Ectodermal cell (in vitro differentiated cells): ENCODE data around the gene VAPB.

Source experiments
- H3K27ac ChIP-seq: 2 replicates; pipeline ENCODE4 v1.7.0; 2013; ENCODE audit warnings: mild to moderate bottlenecking, low read depth, low read length; ENCODE audit not compliant: insufficient read depth, poor library complexity, severe bottlenecking
- H3K27me3 ChIP-seq: 2 replicates; pipeline ENCODE4 v1.7.0; 2013; ENCODE audit warnings: mild to moderate bottlenecking, low read length; ENCODE audit not compliant: insufficient read depth, control insufficient read depth, poor library complexity, severe bottlenecking
- H3K36me3 ChIP-seq: one replicate; pipeline ENCODE4 v1.7.0; 2013; ENCODE audit warnings: low read length; ENCODE audit not compliant: control insufficient read depth, insufficient read depth
- H3K4me1 ChIP-seq: one replicate; pipeline ENCODE4 v1.7.0; 2013; ENCODE audit warnings: low read length; ENCODE audit not compliant: control insufficient read depth, insufficient read depth
- H3K4me3 ChIP-seq: 2 replicates; pipeline ENCODE4 v1.7.0; 2013; ENCODE audit warnings: low read depth, low read length, control low read depth; ENCODE audit not compliant: insufficient read depth
- H3K9me3 ChIP-seq: 2 replicates; pipeline ENCODE4 v1.7.0; 2013; ENCODE audit warnings: mild to moderate bottlenecking, low read length, moderate library complexity; ENCODE audit not compliant: control insufficient read depth
- WGBS, 2 experiments: methylation state at CpG; one replicate each; pipeline ENCODE4 v1.1.7; 2013; ENCODE audit warnings: missing lambda C conversion rate in 2 of 2; 5-methylcytosine and 5-hydroxymethylcytosine counted together

The VAPB gene

GRCh38 chr20:58446264-58446959, 57.4 kb downstream of the VAPB start:
- H3K4me3 ChIP-seq = no peak overlapping the region
- H3K27ac ChIP-seq = no peak overlapping the region
- H3K27me3 ChIP-seq = no peaks in the 10 kb centered on the region
- peaks cover 6% of the 10 kb centered on the region for H3K36me3 ChIP-seq
- H3K4me1 ChIP-seq = no peaks in the 10 kb centered on the region
- no peaks in the 10 kb centered on the region for H3K9me3 ChIP-seq
- 93 to 95% methylated on average over 6 of the region's 6 CpGs for WGBS, 2 experiments

DNA sequence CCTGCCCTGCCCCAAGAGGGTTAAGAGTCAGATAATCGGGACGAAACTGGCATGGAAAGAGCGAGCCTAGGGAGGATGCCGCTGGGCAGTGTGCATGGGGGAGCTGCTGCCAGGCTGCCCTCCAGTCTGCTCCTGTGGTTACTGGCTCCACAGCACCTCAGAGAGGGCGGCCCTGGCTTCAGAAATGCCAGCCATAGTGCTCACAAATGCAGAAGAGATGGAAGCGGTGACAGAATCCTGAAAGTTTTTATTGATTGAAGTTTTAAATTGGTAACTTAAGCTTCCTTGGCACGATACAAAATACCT, 57.9 kb downstream of the VAPB start:
- 93 to 96% methylated on average over 7 of the region's 7 CpGs for WGBS, 2 experiments
- no peak overlapping the region for H3K4me3 ChIP-seq
- H3K27ac ChIP-seq = no peak overlapping the region
- no peaks in the 10 kb centered on the region for H3K27me3 ChIP-seq
- H3K9me3 ChIP-seq = no peaks in the 10 kb centered on the region
- H3K36me3 ChIP-seq = peaks cover 6% of the 10 kb centered on the region
- no peaks in the 10 kb centered on the region for H3K4me1 ChIP-seq

DNA sequence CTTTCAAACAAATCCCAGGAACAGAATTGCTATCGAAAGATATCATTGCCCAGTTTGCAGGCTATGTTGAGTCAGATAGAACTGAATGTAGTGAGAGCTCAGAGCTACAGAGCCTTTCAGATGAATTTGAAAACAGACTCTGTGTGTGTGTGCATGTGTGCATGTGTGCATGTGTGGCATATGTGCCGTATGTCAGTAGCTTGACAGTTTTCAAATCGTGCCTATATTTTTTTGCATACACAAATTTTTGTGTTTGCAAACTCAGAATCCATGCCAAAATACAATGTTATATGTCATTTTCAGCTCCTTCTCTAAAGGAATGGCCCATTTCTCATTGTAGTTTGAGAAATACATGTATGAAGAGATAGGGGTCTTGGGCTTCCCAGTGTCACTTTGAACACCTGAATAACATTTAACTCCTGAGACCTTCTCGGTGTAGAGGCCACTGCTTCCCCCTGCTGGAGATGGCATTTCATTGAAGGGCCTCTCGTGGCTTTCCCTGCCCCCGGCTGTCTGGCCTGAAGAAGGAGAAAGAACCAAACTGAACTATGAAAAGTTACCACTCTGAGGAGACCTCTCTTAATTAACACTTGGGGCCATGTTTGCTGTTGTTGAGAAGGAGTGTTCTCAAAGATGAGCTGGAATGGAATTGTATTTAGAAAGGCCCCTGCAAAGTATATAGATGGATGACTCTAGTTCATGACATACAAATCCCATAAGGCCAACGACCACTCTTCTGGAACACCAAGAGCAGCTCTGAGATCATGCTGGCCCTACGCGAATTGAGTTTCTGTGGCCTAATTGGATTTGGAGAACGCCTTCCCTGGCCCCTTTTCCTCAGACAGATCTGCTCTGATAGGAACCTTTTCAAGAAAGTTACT, 58.7 kb downstream of the VAPB start:
- WGBS, 2 experiments = 69 to 72% methylated on average over 10 of the region's 10 CpGs
- H3K9me3 ChIP-seq = no peaks in the 10 kb centered on the region
- H3K27me3 ChIP-seq = no peaks in the 10 kb centered on the region
- H3K4me1 ChIP-seq = peaks cover 2% of the 10 kb centered on the region
- H3K4me3 ChIP-seq = no peak overlapping the region
- no peak overlapping the region for H3K27ac ChIP-seq
- peaks cover 6% of the 10 kb centered on the region for H3K36me3 ChIP-seq

DNA sequence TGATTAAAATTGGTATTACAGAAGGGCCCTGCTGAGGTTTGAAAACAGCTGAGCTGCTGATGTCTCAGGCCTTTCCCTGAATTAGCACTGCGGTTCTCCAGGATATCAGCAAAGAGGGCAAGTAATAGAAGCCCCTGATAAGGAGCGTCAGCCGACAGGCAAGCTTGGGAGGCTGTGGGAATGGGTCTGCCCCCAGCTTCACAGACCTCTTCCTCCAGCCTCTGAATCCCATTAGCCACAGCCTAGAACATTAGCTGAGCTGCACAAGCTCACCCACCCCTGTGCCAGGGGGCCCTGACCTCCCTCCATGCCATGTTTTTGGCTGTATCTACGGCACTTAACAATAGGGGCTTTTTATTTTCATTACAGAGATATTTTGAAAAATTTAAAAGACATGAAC, 59.9 kb downstream of the VAPB start:
- H3K4me3 ChIP-seq = no peak overlapping the region
- H3K9me3 ChIP-seq = no peaks in the 10 kb centered on the region
- peaks cover 3% of the 10 kb centered on the region for H3K4me1 ChIP-seq
- H3K36me3 ChIP-seq = peaks cover 1% of the 10 kb centered on the region
- 78 to 86% methylated on average over 4 of the region's 4 CpGs for WGBS, 2 experiments
- H3K27ac ChIP-seq = no peak overlapping the region
- no peaks in the 10 kb centered on the region for H3K27me3 ChIP-seq

DNA sequence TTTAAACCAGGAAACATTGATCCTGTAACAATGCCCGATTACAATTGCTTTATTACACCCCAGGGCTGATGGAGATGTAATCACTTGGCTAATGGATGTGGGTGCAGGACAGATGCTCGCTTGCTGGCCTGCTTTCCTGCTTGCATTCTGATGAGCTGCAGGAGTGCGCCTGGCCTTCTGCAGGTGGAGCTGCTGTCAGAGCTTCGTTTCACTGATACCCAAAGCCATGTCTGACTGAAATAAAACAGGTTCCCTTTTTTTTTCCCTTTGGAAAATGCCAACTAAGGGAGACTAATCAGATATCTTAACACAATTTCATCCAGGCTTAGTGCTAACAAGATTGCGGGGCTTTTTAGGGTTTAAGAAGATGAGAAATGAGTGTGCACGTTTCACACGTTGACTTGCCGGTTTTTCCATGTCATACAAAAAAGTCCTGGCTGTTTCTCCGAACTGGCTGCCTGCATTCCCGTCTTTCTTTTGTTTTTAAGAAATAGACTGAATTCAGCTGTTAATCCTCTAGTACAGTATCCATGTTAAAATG, 60.7 kb downstream of the VAPB start:
- no peaks in the 10 kb centered on the region for H3K27me3 ChIP-seq
- H3K9me3 ChIP-seq = no peaks in the 10 kb centered on the region
- H3K27ac ChIP-seq = no peak overlapping the region
- peaks cover 3% of the 10 kb centered on the region for H3K4me1 ChIP-seq
- H3K36me3 ChIP-seq = no peaks in the 10 kb centered on the region
- WGBS, 2 experiments = 89 to 91% methylated on average over 10 of the region's 10 CpGs
- H3K4me3 ChIP-seq = no peak overlapping the region

DNA sequence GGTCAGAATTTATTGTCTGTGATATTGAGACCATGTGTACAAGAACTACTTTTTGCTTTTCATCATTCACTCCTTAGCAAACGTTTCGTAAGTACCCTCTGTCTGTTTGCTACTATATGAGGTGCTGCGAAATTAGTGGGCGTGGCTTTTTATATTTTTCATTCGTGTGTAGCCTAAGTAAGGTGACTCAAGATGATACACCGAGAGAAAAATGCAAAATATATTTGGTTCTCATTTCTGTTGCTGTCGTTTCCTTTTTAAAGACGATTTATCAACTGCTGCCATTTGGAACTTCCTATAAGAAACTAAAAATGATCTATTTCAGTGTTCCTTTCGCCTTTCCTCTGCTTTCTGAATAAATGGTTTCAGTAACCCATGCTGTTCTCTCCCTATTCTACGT, 61.2 kb downstream of the VAPB start:
- peaks cover 3% of the 10 kb centered on the region for H3K4me1 ChIP-seq
- no peaks in the 10 kb centered on the region for H3K27me3 ChIP-seq
- H3K4me3 ChIP-seq = no peak overlapping the region
- H3K36me3 ChIP-seq = no peaks in the 10 kb centered on the region
- H3K27ac ChIP-seq = no peak overlapping the region
- no peaks in the 10 kb centered on the region for H3K9me3 ChIP-seq
- 95 to 96% methylated on average over 9 to 10 of the region's 10 CpGs for WGBS, 2 experiments

DNA sequence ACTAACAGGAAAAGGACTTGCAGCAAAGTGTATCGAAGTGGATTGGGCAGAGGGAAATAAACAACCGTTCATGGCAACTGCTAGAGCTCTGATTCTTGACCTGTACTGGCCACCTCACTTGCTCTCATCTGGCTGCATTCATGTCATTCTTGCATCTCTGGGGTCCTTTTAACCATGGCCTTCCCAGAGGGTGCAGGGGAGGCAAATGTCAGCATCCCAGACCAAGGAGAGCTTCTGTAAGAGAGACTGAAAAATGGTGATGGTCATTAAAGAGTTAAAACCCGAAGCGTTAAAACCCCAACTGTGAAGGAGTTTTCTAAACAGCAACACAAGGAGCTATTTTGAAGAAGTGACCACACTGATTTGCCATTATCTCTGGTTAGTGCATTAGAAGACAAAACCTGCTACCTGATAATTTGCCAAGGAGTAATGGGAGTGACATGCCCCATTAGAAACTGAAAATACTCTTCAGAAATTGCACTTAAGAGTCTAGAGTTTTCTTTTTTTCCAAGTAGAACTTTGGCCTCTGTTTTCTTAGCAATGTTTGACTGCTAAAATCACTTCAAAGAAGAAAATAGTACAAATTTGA, 63.7 kb downstream of the VAPB start:
- WGBS, 2 experiments = 31 to 37% methylated on average over 4 of the region's 4 CpGs
- H3K9me3 ChIP-seq = no peaks in the 10 kb centered on the region
- no peak overlapping the region for H3K4me3 ChIP-seq
- H3K27me3 ChIP-seq = no peaks in the 10 kb centered on the region
- H3K27ac ChIP-seq = no peak overlapping the region
- no peaks in the 10 kb centered on the region for H3K36me3 ChIP-seq
- peaks cover 3% of the 10 kb centered on the region for H3K4me1 ChIP-seq

- Histone ChIP-seq H3K9me3 (no peaks in the 10 kb centered on the region), H3K27ac (no peak overlapping the region), H3K4me3 (no peak overlapping the region), H3K4me1 (peaks cover 3% of the 10 kb centered on the region), H3K27me3 (no peaks in the 10 kb centered on the region), H3K36me3 (no peaks in the 10 kb centered on the region)
- WGBS, 2 experiments = 74 to 77% methylated on average over 5 of the region's 5 CpGs
Measured at GRCh38 chr20:58453391-58453790, 64.4 kb downstream of the VAPB start.

- H3K4me1 ChIP-seq = peaks cover 13% of the 10 kb centered on the region
- H3K27ac ChIP-seq = no peak overlapping the region
- no peaks in the 10 kb centered on the region for H3K27me3 ChIP-seq
- H3K36me3 ChIP-seq = no peaks in the 10 kb centered on the region
- no peaks in the 10 kb centered on the region for H3K9me3 ChIP-seq
- H3K4me3 ChIP-seq = no peak overlapping the region
Measured at GRCh38 chr20:58454460-58454859, 65.4 kb downstream of the VAPB start.

GRCh38 chr20:58457083-58457695, 68.2 kb downstream of the VAPB start:
- no peaks in the 10 kb centered on the region for H3K36me3 ChIP-seq
- H3K27me3 ChIP-seq = no peaks in the 10 kb centered on the region
- H3K4me3 ChIP-seq = no peak overlapping the region
- no peaks in the 10 kb centered on the region for H3K9me3 ChIP-seq
- H3K27ac ChIP-seq = no peak overlapping the region
- H3K4me1 ChIP-seq = peaks cover 13% of the 10 kb centered on the region
- WGBS, 2 experiments = 93 to 94% methylated on average over 14 of the region's 14 CpGs
